HG03139 (cell line): ENCODE data around the gene KLHL11.
"Not testable (repeated sequence)": the region's sequence is repeated elsewhere in the genome, so short reads cannot be mapped to it uniquely, and the experiment has no call there.

Experiments used
- ATAC-seq: cut with Tn5 transposase; IDR thresholded peaks from one replicate; pipeline ENCODE4 v1.9.1; 2021; ENCODE audit not compliant: unreplicated experiment

Gene KLHL11

GRCh38 chr17:41837761-41838538, 27.3 kb downstream of the KLHL11 start, which contains the start of gene KLHL10:
Gene KLHL10 (plus strand): TSS chr17:41837825. CDS start chr17:41837933, 108 bp downstream.
- no peak for ATAC-seq

GRCh38 chr17:41836550-41837196, 28.6 kb downstream of the KLHL11 start:
- no peak for ATAC-seq

- no peak for ATAC-seq
Measured at GRCh38 chr17:41835800-41836549, 29.2 kb downstream of the KLHL11 start, which contains the start of gene NT5C3B. Gene NT5C3B (minus strand): TSS chr17:41836232. CDS start chr17:41836193, 39 bp downstream.

- no peak for ATAC-seq
Measured at GRCh38 chr17:41835214-41835799, 29.9 kb downstream of the KLHL11 start.

- not testable (repeated sequence) for ATAC-seq
Measured at GRCh38 chr17:41829961-41830360, 35.3 kb downstream of the KLHL11 start.

- ATAC-seq = no peak
Measured at GRCh38 chr17:41825175-41825845, 39.9 kb downstream of the KLHL11 start.

GRCh38 chr17:41824086-41824485, 41.1 kb downstream of the KLHL11 start:
- no peak for ATAC-seq

GRCh38 chr17:41823580-41823979, 41.6 kb downstream of the KLHL11 start:
- ATAC-seq = no peak

GRCh38 chr17:41823141-41823524, 42.1 kb downstream of the KLHL11 start:
- ATAC-seq = no peak

GRCh38 chr17:41822216-41823140, 42.7 kb downstream of the KLHL11 start:
- ATAC-seq = no peak

- ATAC-seq = no peak
Measured at GRCh38 chr17:41821776-41822175, 43.4 kb downstream of the KLHL11 start.

GRCh38 chr17:41818024-41818423, 47.2 kb downstream of the KLHL11 start:
- ATAC-seq = no peak

GRCh38 chr17:41816637-41817320, 48.4 kb downstream of the KLHL11 start:
- no peak for ATAC-seq

- ATAC-seq = no peak
Measured at GRCh38 chr17:41814195-41814594, 51.0 kb downstream of the KLHL11 start.

- ATAC-seq = no peak
Measured at GRCh38 chr17:41813699-41814124, 51.5 kb downstream of the KLHL11 start.

- ATAC-seq = no peak
Measured at GRCh38 chr17:41813152-41813680, 52.0 kb downstream of the KLHL11 start.

GRCh38 chr17:41812381-41813151, 52.7 kb downstream of the KLHL11 start, which contains the start of gene FKBP10:
Gene FKBP10 (plus strand): TSS chr17:41813004. CDS start chr17:41813035, 31 bp downstream.
- no peak for ATAC-seq
